Stimulated activated CD8-positive, alpha-beta memory T cell treated with anti-CD3 and anti-CD28 coated beads, Interleukin-15, amount 100 ng/mL, for 4 hours (primary cell): ENCODE data around the gene HCFC1.
A peak's percentile ranks its signal among the peaks of the same experiment; 100 is the strongest.

Source experiments
- DNase-seq, 2 donors: peaks; one replicate each; pipeline ENCODE4 v3.0.0-alpha.2; 2020; ENCODE audit warnings: low read depth in 2 of 2

The HCFC1 gene

GRCh38 chrX:153957224-153957623, 14.4 kb downstream of the HCFC1 start:
- DNase-seq, result no peak

- DNase-seq, result no peak
These were observed 15.3 kb downstream of the HCFC1 start for GRCh38 chrX:153956044-153956907.

GRCh38 chrX:153955228-153955732, 16.3 kb downstream of the HCFC1 start:
- DNase-seq, result no peak

- no peak for DNase-seq
These were observed 16.9 kb downstream of the HCFC1 start for GRCh38 chrX:153954558-153955227.

- no peak for DNase-seq
These were observed 17.6 kb downstream of the HCFC1 start for GRCh38 chrX:153953892-153954557.

- peak; percentile 54 for DNase-seq
These were observed 18.2 kb downstream of the HCFC1 start for GRCh38 chrX:153953342-153953830.

- DNase-seq, result no peak
These were observed 19.1 kb downstream of the HCFC1 start for GRCh38 chrX:153952373-153953026.

- no peak for DNase-seq
These were observed 19.8 kb downstream of the HCFC1 start for GRCh38 chrX:153951683-153952372.

GRCh38 chrX:153950127-153950526, 21.5 kb downstream of the HCFC1 start:
- DNase-seq, result no peak

- no peak for DNase-seq
These were observed 22.5 kb downstream of the HCFC1 start for GRCh38 chrX:153948847-153949805.

GRCh38 chrX:153948002-153948466, 23.6 kb downstream of the HCFC1 start:
- DNase-seq, result no peak

GRCh38 chrX:153947009-153947769, 24.4 kb downstream of the HCFC1 start:
- peak; percentile 38 to 57 for DNase-seq

- DNase-seq, result no peak
These were observed 25.4 kb downstream of the HCFC1 start for GRCh38 chrX:153945956-153946943.

GRCh38 chrX:153944800-153945150, 26.8 kb downstream of the HCFC1 start:
- no peak for DNase-seq

- DNase-seq, result no peak
These were observed 27.3 kb downstream of the HCFC1 start, which contains the start of gene RENBP for GRCh38 chrX:153944140-153944799. Gene RENBP (minus strand): TSS chrX:153944643. CDS start chrX:153944610, 33 bp downstream.

GRCh38 chrX:153941336-153942252, 30.0 kb downstream of the HCFC1 start:
- DNase-seq, result no peak
